Left lung (tissue), 10 donors: ENCODE measurements around the gene ISX. TPM values are rescaled to one million over a fixed set of nuclear protein-coding genes. Genes with fewer than 3 reads are reported as not detected.
"Not testable (repeated sequence)": the region's sequence is repeated elsewhere in the genome, so short reads cannot be mapped to it uniquely, and the experiment has no call there.

ENCODE experiments used
- ATAC-seq: fragments of 200-7000 bp; cut with Tn5 transposase; one replicate; pipeline ENCODE4 v1.9.1; 2020; ENCODE audit warnings: moderate library complexity
- DNase-seq, 4 donors: peaks; one replicate each; pipeline ENCODE4 v3.0.0-alpha.2; 2013 to 2020
- H3K27ac ChIP-seq, 2 donors: fragments of 200-600 bp; sonication (generic) in 1 of 2; one replicate each; pipeline versions ENCODE4 v1.5.0 to v1.8.0; 2020 to 2021
- H3K27me3 ChIP-seq, 2 donors: fragments of 200-600 bp; sonication (generic) in 1 of 2; one replicate each; pipeline versions ENCODE4 v1.5.0 to v1.8.0; 2020 to 2021
- H3K36me3 ChIP-seq, 2 donors: fragments of 200-600 bp; sonication (generic) in 1 of 2; one replicate each; pipeline versions ENCODE4 v1.5.0 to v1.8.0; 2020 to 2021
- H3K4me1 ChIP-seq, 2 donors: fragments of 200-600 bp; one replicate each; pipeline ENCODE4 v1.8.0; 2021
- H3K4me3 ChIP-seq, 2 donors: fragments of 200-600 bp; sonication (generic) in 1 of 2; one replicate each; pipeline versions ENCODE4 v1.5.0 to v1.8.0; 2020 to 2021; ENCODE audit warnings: mild to moderate bottlenecking in 1 of 2
- H3K9me3 ChIP-seq, 2 donors: fragments of 200-600 bp; sonication (generic) in 1 of 2; one replicate each; pipeline versions ENCODE4 v1.5.0 to v1.8.0; 2020 to 2021
- intact Hi-C, 2 donors: fragments of 100-400 bp; cut with DNase I; formaldehyde crosslinking; loops; one replicate each; pipeline versions ENCODE4 v1.11.2 to v1.14.2; 2022
- polyA plus RNA-seq, 6 donors: library from polyadenylated mRNA; unstranded; fragments of 120-200 nt; gene quantifications; one replicate each; pipeline ENCODE4 v1.2.1, GENCODE V29; 2013; ENCODE audit not compliant: insufficient read length in 6 of 6
- total RNA-seq, 2 donors: library from RNA; stranded (reverse); fragmentation: NEBNext Ultra II Directional; extraction: Animal tissue kit (Norgen Biotek cat#: 25700); gene quantifications; one replicate each; pipeline ENCODE4 v1.2.1, GENCODE V29; 2021
- TF ChIP-seq, protein P1 (sequence below), 2 donors: fragments of 200-600 bp; sonication (generic) in 1 of 2; IDR thresholded peaks; one replicate each; pipeline versions ENCODE4 v1.5.0 to v1.8.0; 2021; ENCODE audit warnings: antibody characterized with exemption in 2 of 2
- donor health status: DM: no; HTN: yes; CAD: no.
- donor health status: DM: no; HTN: no; CAD: no.

Gene ISX
- total and polyA plus RNA-seq, 8 donors, result 0.22 to 0.43 (median 0.37) TPM; not detected in 2

DNA sequence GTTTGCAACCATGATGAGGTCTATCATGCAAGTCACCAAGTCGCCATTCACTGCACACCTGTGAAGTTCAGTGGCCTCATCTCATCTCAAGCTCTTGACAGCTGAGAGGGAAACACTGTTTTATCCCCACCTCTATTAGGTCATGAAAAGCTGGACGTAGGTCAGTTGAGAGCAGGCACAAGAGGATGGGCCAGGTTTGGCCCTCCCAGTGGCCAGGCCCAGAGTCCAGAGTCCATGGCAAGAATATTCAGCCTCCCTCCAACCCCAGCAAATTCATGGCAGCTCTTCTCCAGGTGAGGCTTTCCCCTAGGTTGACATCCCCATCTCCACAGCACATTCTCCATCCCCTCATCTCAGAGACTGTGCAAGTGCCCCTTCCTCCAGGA is 22.0 kb upstream of the ISX start:
- DNase-seq, result no peak
- no peaks in the 10 kb centered on the region for H3K4me1 ChIP-seq
- H3K4me3 ChIP-seq, result no peak overlapping the region
- H3K9me3 ChIP-seq, result no peaks in the 10 kb centered on the region
- intact Hi-C loops, result no loop called here
- H3K36me3 ChIP-seq, result no peaks in the 10 kb centered on the region
- H3K27me3 ChIP-seq, result peaks cover 0 to 25% of the 10 kb centered on the region in 2 donors
- TF ChIP-seq, protein P1, sequence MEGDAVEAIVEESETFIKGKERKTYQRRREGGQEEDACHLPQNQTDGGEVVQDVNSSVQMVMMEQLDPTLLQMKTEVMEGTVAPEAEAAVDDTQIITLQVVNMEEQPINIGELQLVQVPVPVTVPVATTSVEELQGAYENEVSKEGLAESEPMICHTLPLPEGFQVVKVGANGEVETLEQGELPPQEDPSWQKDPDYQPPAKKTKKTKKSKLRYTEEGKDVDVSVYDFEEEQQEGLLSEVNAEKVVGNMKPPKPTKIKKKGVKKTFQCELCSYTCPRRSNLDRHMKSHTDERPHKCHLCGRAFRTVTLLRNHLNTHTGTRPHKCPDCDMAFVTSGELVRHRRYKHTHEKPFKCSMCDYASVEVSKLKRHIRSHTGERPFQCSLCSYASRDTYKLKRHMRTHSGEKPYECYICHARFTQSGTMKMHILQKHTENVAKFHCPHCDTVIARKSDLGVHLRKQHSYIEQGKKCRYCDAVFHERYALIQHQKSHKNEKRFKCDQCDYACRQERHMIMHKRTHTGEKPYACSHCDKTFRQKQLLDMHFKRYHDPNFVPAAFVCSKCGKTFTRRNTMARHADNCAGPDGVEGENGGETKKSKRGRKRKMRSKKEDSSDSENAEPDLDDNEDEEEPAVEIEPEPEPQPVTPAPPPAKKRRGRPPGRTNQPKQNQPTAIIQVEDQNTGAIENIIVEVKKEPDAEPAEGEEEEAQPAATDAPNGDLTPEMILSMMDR (IDR thresholded peaks at IDR 0.05), result no peak
- ATAC-seq, result no peak
- H3K27ac ChIP-seq, result no peak overlapping the region

DNA sequence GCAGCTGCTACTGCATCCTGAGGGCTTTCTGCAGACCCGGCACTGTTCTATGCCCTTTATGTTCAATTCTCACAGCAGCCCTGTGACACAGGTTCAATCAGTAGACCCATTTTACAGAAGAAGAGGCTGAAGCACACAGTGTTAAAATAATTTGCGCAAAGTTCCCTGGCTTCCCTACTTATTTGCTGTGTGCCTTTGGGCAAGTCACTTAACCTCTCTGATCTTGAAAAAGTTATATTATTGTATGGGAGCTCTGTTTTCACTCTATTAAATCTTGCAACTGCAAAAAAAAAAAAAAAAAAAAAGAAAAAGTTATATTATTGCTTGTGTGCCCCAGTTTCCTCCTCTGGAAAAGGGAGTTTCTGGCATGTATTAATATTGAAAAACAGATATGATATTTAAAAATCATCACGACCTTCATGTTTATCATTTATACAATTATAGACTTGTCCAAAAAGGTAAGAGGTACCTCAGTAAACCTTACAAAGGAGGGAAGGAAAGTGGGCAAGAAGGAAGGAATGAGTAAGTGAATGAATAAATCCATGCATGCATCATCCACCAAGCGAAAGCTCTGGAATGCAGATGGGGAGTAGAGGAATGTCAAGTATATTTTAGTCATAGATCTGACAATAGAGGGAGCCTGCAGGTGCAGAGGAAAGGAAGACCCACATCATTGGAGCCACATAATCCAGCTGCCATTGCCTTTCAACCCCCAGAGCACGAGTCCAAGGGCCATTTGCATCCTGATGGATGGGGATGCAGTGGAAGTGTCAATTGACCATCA is 21.2 kb upstream of the ISX start:
- DNase-seq (no peak), ATAC-seq (no peak)
- no peaks in the 10 kb centered on the region for H3K9me3 ChIP-seq
- H3K27me3 ChIP-seq, result peaks cover 0 to 25% of the 10 kb centered on the region in 2 donors
- H3K36me3 ChIP-seq, result no peaks in the 10 kb centered on the region
- no peak overlapping the region for H3K27ac ChIP-seq
- H3K4me1 ChIP-seq, result no peaks in the 10 kb centered on the region
- intact Hi-C loops, result no loop called here
- no peak overlapping the region for H3K4me3 ChIP-seq
- TF ChIP-seq, protein P1 (IDR thresholded peaks at IDR 0.05), result no peak

- Histone ChIP-seq H3K4me3 (no peak overlapping the region), H3K36me3 (no peaks in the 10 kb centered on the region), H3K27ac (no peak overlapping the region), H3K4me1 (no peaks in the 10 kb centered on the region), H3K9me3 (no peaks in the 10 kb centered on the region), H3K27me3 (peaks cover 0 to 25% of the 10 kb centered on the region in 2 donors)
- DNase-seq, result no peak
- no peak for ATAC-seq
- intact Hi-C loops, result no loop called here
- TF ChIP-seq, protein P1 (IDR thresholded peaks at IDR 0.05), result no peak
These were observed 20.5 kb upstream of the ISX start for GRCh38 chr22:35045451-35045850.

DNA sequence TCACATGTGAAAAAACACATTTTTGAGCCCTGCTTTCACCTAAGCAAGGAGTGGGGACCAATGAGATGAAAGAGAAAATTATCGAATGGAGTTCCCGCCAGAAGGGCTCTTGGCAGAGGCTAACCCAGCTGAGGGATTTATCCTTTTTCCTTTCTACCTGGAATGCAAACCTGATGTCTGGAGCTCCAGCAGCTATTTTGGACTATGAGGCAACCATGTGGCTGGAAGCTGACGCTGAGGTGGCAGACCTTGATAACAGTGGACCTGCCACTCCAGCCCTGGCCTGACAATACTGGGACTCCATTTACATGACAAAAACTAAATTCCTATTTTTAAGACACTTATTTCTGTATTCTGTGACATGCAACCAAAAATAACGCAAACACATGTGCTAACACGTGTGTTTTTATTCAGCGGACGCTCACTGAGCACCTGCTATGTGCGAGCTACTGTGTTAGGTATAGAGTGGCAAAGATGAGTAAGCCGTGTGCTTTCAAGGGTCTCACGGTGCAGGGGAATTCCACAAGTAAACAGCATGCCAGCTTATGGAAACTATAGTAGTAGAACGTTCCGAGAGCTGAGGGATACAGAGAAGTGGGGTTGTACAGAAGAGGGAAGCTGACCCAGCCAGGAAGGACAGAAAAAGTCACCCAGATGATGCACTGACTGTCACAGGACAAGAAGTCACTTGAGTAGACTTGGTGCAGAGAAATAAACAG is 19.1 kb upstream of the ISX start:
- intact Hi-C loops, result no loop called here
- no peak for DNase-seq
- ATAC-seq, result no peak
- Histone ChIP-seq H3K27ac (no peak overlapping the region), H3K9me3 (no peaks in the 10 kb centered on the region), H3K4me1 (no peaks in the 10 kb centered on the region), H3K36me3 (no peaks in the 10 kb centered on the region), H3K4me3 (no peak overlapping the region), H3K27me3 (peaks cover 0 to 25% of the 10 kb centered on the region in 2 donors)
- TF ChIP-seq, protein P1 (IDR thresholded peaks at IDR 0.05), result no peak

DNA sequence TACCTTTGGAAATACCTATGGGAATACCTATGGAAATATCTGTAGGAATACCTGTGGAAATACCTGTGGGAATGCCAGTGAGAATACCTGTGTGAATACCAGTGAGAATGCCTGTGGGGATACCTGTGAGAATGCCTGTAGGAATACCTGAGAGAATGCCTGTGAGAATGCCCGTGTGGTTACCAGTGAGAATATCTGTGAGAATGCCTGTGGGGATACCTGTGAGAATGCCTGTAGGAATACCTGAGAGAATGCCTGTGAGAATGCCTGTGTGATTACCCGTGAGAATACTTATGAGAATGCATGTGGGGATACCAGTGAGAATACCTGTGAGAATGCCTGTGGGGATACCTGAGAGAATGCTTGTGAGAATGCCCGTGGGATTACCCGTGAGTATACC is 15.9 kb upstream of the ISX start:
- H3K9me3 ChIP-seq, H3K36me3 ChIP-seq, intact Hi-C loops, ATAC-seq, H3K4me1 ChIP-seq, H3K27ac ChIP-seq, DNase-seq, H3K4me3 ChIP-seq: not testable (repeated sequence)
- H3K27me3 ChIP-seq, result peaks cover 0 to 36% of the 10 kb centered on the region in 2 donors
